ENCODE data around the gene ARHGDIG.
"Not testable (repeated sequence)": the region's sequence is repeated elsewhere in the genome, so short reads cannot be mapped to it uniquely, and the experiment has no call there.

Gene ARHGDIG

GRCh38 chr16:331181-331814 is 50.9 kb downstream of the ARHGDIG start:
- DNase-seq (ENCODE audit: low read depth): not testable (repeated sequence)
